ENCODE measurements around the gene PAEP.
A peak's percentile ranks its signal among the peaks of the same experiment; 100 is the strongest.

Gene PAEP

DNA sequence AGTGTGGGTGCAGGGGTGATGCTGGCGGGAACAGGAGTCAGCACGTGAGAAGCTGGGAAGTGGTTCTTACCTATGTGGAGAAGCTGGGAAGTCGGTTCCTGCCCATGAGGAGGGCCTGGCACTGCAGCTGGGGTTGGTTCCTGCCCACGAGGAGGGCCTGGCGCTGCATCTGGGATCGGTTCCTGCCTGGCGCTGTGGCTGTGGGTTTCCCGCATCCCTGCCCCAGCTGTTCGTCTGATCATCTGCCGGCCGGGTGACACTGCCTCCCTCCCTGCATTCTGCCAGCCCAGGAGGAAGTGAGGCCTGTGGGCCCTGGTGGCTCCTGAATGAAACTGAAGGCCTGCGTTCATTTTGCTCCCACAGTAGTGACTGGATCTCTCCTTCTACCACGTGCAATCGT lies 10.5 kb upstream of the PAEP start:
- DNase-seq (ENCODE audit: low spot score): no peak

DNA sequence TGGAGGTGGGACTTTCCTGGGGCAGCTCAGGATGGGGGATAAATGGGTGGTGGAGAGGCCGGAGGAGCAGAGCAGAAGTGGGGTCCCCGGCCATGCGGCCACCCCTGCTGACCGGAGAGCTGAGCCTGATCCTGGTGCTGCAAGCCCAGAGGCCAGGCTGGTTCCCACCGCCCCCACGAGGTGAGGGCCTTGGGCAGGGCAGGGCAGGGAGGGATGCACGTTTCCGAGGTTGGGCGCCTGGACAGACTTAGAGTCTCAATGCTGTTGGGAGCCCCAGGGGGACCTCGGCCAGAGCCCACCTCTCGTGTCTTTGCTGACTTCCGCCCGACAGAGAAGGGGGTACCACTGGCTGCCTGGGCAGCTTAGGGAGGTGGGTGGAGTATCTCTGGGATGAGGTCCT lies 10.1 kb upstream of the PAEP start:
- DNase-seq (ENCODE audit: low spot score): no peak

DNA sequence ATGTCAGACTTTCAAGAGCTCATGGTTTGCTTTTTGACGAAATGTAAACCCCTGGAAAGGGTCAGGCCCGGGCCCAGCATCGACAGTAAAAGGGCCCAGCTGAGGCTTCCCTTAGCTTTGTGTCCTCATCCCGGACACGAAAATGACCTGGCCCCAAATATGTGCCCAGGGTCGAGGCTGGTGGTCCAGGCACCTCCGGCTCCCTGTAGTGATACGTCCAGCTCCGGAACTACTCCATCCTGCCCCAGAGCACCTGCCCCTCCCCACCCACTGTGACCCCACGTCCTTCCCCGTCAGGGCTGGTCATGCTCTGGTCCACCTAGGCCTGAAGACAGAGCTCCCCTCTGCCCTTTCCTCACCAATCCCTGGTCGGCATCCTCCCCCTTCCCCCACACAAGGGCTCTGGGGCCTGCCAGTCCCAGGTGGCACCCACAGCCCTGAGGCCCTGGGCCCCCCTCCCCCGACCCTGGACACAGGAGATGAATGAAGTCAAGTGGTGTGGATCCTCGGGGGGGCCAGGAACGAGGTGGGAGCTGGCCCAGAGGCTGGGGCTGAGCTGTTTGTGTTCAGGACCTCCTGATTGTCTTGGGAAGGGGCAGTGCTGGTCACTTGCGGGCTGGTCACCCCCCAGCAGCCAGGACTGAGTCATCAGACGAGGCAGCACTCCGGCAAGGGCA lies 9.4 kb upstream of the PAEP start:
- DNase-seq (ENCODE audit: low spot score): no peak

DNA sequence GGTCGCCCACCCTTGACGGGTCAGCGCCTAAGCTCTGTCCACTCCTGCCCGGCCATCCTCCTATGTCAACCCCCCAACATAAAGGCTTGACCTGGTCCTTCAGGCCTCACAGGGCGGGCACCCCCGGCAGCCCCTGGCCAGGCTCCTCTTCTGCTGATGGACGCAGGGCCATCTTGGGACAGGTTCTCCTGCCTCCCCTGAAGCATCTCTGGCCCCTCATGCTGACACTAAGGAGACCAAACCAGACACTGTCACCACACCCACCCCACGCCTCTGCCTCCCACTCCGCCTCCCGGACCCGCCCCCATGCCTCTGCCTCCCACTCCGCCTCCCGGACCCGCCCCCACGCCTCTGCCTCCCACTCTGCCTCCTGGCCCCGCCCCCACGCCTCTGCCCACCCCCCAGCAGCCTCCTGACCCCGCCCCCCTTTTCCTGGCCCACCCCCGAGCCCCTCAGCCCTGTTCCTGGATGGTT lies 8.8 kb upstream of the PAEP start:
- no peak for DNase-seq (ENCODE audit: low spot score)

DNA sequence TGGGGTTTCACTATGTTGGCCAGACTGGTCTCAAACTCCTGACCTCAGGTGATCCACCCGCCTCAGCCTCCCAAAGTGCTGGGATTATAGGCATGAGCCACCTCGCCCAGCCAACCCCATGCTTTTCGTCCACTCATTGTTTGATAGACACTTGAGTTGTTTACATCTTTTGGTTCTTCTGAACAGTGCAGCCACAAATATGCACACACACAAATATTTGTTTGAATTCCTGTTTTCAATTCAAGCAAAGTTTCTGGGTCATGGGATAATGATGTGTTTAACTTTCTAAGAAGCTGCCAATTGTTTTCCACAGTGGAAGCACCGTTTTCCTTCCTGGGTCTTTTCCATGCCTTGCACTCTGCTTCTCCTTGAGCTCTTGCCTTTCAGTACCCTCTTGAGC lies 6.8 kb upstream of the PAEP start:
- DNase-seq (ENCODE audit: low spot score): no peak

DNA sequence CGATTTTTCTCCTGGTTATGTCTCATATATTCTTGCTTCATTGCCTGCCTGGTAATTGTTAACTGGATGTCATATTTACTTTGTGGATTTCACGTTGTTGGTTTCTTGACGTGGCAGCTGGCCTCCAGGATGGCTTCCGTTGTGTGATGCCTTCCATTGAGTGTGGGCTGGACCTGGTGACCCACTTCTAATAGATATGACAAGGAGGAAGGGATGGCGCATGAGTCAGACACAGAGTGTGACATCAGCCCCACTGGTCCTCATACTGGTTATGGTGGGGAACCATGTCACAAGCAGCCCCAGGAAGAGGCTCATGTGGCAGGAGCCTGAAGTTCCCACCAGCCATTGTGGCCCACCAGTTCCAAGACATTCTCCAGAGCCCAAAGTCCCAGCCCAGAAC lies 6.4 kb upstream of the PAEP start:
- no peak for DNase-seq (ENCODE audit: low spot score)

DNA sequence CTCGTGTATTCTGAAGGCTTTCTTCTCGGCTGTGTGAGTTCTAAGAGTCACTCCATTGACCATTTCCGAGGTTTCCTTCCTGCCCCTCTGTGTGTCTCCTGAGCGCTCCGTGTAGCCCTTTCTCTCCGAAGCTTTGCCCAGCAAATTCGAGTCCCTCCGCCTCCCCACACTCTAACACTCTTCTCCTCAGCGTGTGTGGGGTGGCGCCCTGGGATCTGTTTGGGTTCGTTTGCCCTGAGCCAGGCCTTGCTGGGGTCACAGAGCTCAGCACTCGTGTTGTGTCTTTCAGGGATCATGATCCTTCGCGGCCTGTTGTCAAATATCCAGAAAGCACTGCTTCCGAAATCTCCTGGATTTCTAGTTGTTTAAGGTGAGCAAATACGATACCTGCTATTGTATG lies 5.6 kb upstream of the PAEP start:
- no peak for DNase-seq (ENCODE audit: low spot score)

DNA sequence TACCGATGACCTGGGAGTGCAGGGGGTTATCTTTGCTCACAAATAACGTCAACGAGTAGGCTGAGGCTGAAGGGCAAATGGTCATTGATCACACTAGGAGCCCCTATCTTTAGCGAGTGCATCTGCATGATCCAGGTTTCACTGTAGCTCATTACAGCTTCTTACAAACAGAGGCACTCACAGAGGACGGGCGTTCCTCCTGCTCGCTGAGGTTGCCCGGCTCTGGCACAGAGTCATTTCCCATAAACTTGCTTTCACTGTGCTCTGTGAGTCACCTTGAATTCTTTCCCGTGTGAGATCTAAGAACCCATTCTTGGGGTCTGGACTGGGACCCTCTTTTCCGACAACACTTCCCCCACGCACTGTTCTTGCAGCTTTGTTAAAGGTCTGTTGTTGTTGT lies 1.9 kb upstream of the PAEP start:
- DNase-seq (ENCODE audit: low spot score): no peak

DNA sequence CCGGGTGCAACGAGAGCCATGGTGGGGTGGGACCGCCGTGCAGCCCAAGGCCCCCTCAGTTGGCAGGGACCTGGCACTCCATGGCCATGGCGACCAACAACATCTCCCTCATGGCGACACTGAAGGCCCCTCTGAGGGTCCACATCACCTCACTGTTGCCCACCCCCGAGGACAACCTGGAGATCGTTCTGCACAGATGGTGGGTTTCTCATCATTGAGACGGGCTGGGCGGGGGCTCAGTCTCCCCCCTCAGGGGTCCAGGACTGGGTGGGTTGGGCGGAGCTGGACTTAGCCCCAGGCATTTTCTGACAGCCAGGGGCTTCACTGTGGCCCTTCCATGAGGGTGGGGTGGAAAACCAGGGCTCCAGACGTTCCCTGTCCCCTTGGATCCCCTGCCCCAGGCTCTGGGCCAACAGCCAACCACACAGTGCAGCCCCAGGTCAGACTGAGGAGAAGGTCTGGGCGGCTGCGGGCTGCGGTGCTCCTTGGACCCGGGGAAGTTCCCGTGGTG lies 734 bp downstream of the PAEP start:
- no peak for DNase-seq (ENCODE audit: low spot score)

DNA sequence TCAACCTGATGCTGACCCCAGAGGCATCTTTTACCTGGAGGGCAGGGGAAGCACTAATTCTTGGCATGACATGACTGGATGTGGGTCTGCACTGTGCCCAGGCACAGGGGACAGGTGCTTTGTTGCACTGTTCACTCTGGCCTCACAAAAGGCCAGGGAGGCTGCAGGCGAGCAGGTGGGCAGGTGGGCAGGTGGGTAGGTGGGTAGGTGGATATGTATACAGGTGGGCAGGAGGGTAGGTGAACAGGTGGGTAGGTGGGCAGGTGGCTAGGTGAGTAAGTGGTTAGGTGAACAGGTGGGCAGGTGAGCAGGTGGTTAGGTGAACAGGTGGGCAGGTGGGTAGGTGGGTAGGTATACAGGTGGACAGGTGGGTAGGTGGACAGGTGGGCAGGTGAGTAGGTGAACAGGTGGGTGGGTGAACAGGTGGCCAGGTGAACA lies 1.5 kb downstream of the PAEP start:
- no peak for DNase-seq (ENCODE audit: low spot score)

DNA sequence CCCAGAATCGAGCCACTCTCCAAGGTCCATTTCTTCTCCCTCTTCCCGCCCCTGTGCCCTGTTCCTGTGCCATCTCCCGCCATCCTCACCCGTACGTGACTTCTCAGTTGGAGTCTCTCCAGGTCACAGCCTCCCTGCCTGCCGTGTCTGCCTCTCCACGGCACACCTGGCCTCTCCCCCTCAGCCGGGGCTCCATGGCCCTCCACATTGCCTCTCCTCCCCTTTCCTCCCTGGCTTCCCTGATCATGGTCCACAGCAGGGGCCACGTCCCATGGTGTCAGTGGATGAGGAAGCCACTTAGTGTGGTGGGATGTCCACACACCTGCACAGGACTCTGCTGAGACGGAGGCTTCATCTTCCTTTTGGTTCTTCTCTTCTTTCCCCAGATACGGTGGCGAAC lies 2.3 kb downstream of the PAEP start:
- no peak for DNase-seq (ENCODE audit: low spot score)

DNA sequence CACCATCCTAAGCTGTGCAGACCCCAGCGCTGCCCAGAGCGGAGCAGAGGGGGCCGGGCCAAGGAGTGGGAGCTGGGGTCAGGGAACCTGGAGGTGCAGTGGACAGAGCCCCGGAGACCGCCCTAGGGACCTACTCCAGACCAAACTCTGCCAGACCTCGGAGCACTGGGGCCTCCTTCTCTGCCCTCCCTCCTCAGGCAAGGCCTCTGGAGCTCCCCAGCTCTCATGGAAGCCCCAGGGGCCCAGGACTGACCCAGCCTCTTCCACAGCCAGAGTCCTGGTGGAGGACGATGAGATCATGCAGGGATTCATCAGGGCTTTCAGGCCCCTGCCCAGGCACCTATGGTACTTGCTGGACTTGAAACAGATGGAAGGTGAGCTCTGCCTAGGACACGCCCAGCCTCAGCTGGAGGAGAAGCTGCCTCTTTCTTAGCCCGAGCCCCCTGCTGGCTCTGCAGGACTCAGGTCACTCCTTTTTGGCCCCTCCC lies 3.6 kb downstream of the PAEP start:
- peak; percentile 29 for DNase-seq (ENCODE audit: low spot score)

DNA sequence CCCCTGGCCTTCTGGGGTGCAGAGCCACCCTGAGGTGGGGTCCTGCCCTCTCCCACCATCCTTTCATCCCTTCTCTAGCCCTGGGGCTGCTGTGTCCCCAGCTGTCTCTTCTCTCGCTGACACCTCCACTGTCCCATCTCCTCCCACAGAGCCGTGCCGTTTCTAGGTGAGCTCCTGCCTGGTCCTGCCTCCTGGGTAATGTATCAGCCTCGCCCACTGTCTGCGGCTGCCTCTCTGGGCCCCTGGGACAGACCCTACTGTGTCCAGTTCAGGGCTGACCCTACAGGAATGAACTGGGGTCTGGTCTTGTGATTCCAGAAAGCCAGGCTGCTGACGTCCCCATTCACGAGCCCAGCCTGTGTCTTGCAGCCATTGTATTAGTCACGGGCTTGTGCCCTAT lies 4.1 kb downstream of the PAEP start:
- peak; percentile 24 for DNase-seq (ENCODE audit: low spot score)

DNA sequence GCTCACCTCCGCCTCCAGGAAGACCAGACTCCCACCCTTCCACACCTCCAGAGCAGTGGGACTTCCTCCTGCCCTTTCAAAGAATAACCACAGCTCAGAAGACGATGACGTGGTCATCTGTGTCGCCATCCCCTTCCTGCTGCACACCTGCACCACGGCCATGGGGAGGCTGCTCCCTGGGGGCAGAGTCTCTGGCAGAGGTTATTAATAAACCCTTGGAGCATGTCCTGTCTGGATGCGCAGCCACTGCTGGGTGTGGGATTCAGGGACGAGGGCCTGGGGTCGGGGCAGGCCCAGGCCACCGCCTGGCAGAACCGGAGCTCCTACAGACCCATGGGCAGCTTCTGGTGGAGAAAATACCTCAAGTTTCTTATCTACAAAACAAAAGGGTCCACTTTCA lies 5.0 kb downstream of the PAEP start:
- DNase-seq (ENCODE audit: low spot score): peak; percentile 22

DNA sequence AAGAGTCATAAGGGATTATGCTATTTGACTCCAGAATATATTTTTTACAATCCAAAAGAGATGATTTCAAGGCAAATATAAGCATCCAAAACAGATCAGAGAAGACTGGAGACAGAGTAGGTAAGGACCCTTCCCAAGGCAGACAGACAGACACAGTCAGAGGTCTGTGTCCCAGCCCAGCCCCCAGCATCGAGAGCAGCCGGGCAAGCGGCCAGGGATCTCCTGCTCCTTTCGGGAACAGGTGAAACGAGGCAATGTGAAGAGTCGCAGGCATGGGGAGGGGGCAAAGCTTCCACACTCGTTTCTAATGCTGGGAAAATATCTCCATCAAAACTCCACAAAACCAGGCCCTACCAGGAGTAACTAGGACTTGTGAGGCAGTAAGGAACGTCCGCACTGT lies 5.8 kb downstream of the PAEP start:
- DNase-seq (ENCODE audit: low spot score): no peak

DNA sequence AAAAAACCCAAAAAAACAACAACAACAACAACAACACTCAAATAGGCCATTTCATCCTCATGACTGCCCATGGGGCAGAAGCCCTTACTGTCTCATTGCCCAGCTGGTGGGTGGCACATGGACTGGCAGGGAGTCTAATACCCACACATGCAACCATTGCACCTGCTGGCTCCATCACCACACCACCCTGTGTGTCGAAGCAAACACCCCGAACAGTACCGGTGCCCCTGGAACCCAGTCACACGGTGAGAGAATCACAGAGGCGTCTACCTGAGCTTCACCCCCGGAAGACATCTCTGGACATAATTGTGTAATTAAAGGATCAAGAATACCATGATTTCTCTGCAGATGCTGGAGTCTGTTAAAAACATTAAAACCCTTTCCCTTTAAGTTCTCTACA lies 6.5 kb downstream of the PAEP start:
- DNase-seq (ENCODE audit: low spot score): no peak

DNA sequence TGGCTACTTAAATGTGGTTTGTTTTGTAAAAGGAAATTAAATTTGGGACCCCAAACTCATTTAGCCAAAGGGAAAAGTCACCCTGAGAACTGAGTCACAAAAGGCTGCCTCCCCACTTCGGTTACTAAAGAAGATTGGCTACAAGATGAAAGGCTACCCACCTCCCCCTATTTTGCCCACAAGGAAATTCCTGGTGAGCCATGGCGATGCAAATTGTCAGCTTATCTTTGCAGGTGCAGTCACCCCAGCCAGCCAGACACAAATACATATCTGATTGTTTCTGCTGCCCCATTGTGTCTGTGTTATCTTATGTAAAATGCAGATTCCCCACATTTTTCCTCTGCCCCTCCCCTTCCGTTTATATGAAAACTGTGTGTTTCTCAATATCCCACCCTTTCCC lies 8.9 kb downstream of the PAEP start:
- DNase-seq (ENCODE audit: low spot score): no peak

DNA sequence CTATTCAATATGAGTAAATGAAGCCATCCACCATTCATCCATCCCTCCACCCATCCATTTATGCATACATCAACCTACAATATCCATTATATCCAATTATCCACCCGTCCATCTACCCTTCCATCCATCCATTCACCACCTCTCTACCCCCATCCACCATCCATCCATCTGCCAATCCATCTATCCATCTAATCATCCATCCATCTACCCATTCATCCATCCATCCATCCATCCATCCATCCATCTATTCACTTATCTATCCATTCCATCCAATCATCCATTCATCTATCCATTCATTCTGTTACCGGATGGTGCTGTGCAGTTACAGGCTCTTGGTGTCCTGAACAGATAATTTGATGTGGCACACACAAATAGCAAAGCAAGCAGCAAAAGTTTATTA lies 10.7 kb downstream of the PAEP start:
- DNase-seq (ENCODE audit: low spot score): no peak

DNA sequence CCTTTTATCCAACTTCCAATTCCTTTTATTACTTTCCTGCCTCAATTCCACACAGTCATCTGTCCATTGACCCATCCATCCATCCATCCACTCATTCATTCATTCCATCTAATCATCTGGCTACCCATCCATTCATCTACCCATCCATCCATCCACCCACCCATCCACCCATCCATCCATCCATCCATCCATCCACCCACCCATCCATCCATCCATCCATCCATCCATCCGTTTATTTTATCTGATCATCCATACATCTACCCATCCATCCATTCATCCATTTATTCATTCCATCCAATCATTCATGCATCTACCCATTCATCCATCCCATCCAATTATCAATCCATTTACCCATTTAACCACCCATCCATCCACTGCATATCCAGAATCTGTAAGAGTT lies 11.6 kb downstream of the PAEP start:
- no peak for DNase-seq (ENCODE audit: low spot score)

DNA sequence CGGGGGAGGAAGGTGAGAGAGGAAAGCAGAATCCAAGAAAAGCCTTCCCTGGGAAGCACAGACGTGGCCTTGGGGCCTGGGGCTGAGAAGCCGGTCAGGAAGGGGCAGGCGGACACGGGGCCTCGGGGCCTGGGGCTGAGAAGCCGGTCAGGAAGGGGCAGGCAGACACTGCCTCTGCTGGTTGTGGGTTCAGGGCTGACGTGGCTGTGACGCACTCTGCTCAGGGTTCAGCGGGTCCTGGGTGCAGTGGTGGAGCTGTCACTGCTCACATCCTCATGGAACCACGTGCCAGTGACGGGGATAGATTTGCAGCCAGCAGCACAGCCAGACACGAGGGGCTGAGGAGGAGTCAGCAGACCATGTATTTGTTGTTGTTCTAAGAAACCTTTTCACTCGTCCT lies 12.8 kb downstream of the PAEP start:
- DNase-seq (ENCODE audit: low spot score): no peak

DNA sequence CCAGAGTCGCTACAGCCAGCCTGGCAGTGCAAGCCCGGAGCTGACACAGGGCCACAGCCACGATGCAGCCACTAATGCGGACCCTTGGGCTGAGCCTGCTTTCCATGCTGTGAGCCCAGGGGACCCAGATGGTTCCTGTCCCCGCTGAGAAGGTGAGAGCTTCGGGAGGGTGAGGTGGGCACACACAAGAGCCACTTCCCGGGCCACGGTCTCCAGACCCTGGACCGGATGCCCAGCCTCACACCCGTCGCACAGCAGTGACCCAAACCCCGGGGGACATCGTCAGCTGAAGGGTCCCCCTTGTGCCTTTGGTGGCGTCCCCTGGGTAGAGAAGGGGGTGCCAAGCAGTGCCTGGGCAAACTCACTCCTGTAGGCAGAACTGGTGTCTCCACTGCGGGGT lies 13.4 kb downstream of the PAEP start:
- DNase-seq (ENCODE audit: low spot score): no peak

DNA sequence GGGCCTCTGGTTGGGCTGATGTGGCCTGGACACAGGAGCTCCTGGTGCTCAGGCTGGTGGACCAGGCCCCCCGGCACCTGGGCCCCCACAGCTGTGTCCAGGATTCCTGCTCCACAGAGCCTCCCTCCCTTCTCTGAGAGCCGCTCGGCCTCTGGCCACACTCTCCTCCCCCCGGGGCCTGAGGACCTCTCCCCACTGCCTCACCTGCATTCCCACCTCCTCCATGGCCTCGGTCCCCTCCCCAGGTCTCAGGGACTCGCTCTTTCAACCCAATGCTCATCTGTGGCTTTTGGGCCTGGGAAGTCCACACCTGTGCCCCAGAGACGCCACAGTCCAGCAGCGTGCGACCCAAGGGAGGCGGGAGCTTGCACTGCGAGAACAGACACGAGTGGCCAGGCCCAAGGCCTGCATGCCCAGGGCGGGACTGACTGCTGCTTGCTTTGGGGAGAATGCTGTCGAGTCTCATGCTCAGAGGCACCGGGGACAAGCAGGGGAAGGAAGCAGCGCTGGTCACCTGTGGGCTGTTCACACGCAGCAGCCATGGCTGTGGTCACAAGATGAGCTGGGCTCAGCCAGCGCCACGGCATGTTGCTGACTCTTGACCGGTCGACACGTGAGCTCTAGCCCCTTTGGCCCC lies 14.6 kb downstream of the PAEP start:
- DNase-seq (ENCODE audit: low spot score): no peak

DNA sequence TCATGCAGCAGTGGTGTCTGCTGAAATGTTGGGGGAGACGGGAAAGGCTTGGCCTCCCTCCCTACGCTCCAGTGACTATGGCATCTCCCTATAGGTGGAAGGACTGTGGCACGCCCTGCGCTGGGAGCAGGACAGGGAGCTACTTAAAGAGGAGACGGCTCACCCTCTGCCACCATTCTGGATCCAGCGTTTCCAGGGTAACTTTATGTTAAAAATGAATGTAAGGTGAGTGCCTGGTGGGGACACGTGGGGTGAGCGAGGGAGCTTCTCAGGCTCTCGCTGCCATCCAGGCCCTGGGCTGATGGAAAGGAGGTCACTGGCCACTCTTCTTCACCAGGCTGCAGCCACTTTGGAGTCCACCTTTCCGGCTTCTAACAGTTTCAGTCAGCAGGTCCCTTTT lies 15.7 kb downstream of the PAEP start:
- no peak for DNase-seq (ENCODE audit: low spot score)

DNA sequence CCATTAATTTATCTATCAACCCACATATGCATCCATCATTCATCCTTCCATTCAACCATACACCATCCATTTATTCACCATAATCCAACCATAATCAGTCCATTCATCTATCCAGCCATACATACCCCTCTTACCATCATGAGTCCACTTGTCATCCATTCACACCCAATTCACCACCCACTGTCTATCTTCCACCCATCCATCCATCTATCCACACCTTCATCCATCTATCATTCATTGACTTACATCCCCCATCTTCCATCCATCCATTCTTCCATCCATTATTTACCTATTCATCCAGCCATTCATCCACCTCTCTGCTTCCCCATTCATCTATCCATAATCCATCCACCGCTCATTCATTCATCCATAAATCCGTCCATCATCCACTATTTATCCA lies 17.8 kb downstream of the PAEP start:
- no peak for DNase-seq (ENCODE audit: low spot score)

Data from D341Med (cell line).